Heart right ventricle (tissue), 16 donors: ENCODE results near the gene TBX1. TPM values are rescaled to one million over a fixed set of nuclear protein-coding genes. Genes with fewer than 3 reads are reported as not detected.

Experiments used
- ATAC-seq, 8 donors: fragments of 200-7000 bp; cut with Tn5 transposase; one replicate each; pipeline ENCODE4 v1.9.1; 2020; ENCODE audit warnings: mild to moderate bottlenecking in 8 of 8, moderate library complexity in 8 of 8, moderate number of reproducible peaks in 1 of 8
- DNase-seq, 2 donors: peaks; one replicate each; pipeline ENCODE4 v3.0.0-alpha.2; 2020
- H3K27ac ChIP-seq, 10 donors: fragments of 200-600 bp; sonication (generic) in 2 of 10; one replicate each; pipeline versions ENCODE4 v1.5.0 to v1.8.0; 2020 to 2022; ENCODE audit warnings: mild to moderate bottlenecking in 3 of 10
- H3K27me3 ChIP-seq, 7 donors: fragments of 200-600 bp; one replicate each; pipeline ENCODE4 v1.8.0; 2021 to 2022; ENCODE audit warnings: mild to moderate bottlenecking in 2 of 7
- H3K36me3 ChIP-seq, 9 donors: fragments of 200-600 bp; sonication (generic) in 1 of 9; one replicate each; pipeline versions ENCODE4 v1.5.0 to v1.8.0; 2020 to 2022; ENCODE audit warnings: mild to moderate bottlenecking in 2 of 9
- H3K4me1 ChIP-seq, 9 donors: fragments of 200-600 bp; sonication (generic) in 1 of 9; one replicate each; pipeline versions ENCODE4 v1.5.0 to v1.8.0; 2020 to 2022; ENCODE audit warnings: mild to moderate bottlenecking in 4 of 9
- H3K4me3 ChIP-seq, 10 donors: fragments of 200-600 bp; sonication (generic) in 2 of 10; one replicate each; pipeline versions ENCODE4 v1.5.0 to v1.8.0; 2020 to 2022; ENCODE audit warnings: mild to moderate bottlenecking in 7 of 10, moderate library complexity in 2 of 10
- H3K9me3 ChIP-seq, 11 donors: fragments of 200-600 bp in 10 of 11; sonication (generic) in 2 of 11; one replicate each; pipeline versions ENCODE4 v1.5.0 to v1.8.0; 2013 to 2022; ENCODE audit warnings: mild to moderate bottlenecking in 2 of 11, control low read depth in 1 of 11, moderate library complexity in 1 of 11
- WGBS, 2 donors: extraction: QIAGEN DNeasy Blood & Tissue Kit; methylation state at CpG; one replicate each; pipeline ENCODE4 v1.1.7; 2013; ENCODE audit warnings: inconsistent platforms in 1 of 2; 5-methylcytosine and 5-hydroxymethylcytosine counted together
- intact Hi-C, 10 donors: fragments of 100-400 bp; cut with DNase I; formaldehyde crosslinking; loops; one replicate each; pipeline versions ENCODE4 v1.11.1 to v1.14.2; 2022
- polyA plus RNA-seq, 2 donors: library from polyadenylated mRNA; stranded (reverse); fragments of 200-250 nt; gene quantifications; one replicate each; pipeline ENCODE4 v1.2.3, GENCODE V29; 2013
- total RNA-seq, 10 donors: library from RNA; stranded (reverse); fragmentation: NEBNext Ultra II Directional in 3 of 10; extraction: Animal tissue kit (Norgen Biotek cat#: 25700) in 3 of 10; gene quantifications; one replicate each; pipeline versions ENCODE4 v1.2.1 to v1.2.4, GENCODE V29; 2021 to 2023
- TF ChIP-seq, protein P1 (sequence below), 9 donors: fragments of 200-600 bp; sonication (generic) in 2 of 9; IDR thresholded peaks; one replicate each; pipeline versions ENCODE4 v1.5.0 to v1.8.0; 2021 to 2022; ENCODE audit warnings: antibody characterized with exemption in 9 of 9, mild to moderate bottlenecking in 5 of 9, moderate library complexity in 1 of 9
- donor health status: Arrhythmogenic right ventricular cardiomyopathy.
- donor health status: ischemic (EF 13 %, LVEDD 7.1; RV severe dilation, severe dysfunction).
- donor health status: healthy with polysubstance abuse.
- donor health status: DM: no; HTN: yes; CAD: no.
- donor health status: DM: no; HTN: no; CAD: no.
- donor health status: ischemic (EF 25% LVEDD 6.9; RV normal size, moderate dysfunction).
- donor health status: ischemic (EF 25% LVEDD 5.7; RV mildly dilated, moderate dysfunction).
- donor health status: healthy.
- donor health status: DM: yes; HTN: yes; CAD: no.
- donor health status: Ischemic cardiomyopathy.
- donor health status: ischemic (EF 35%, LVEDD 5.7; RV mildly dilated, moderate dysfunction).
- donor health status: nonischemic (EF 11% LVEDD 7.7; RV severe dilation, severe dysfunction).
- donor health status: DM: yes; HTN: yes; CAD: no.
- donor health status: PGD.
- donor health status: ischemic (EF 29% LVEDD 5.4; RV normal size, mild dysfunction).
- donor health status: nonischemic (EF 23%, LVEDD 6.1; RV moderate dilation, normal function).

The TBX1 gene
- total and polyA plus RNA-seq, 12 donors = 0.53 to 1.8 (median 0.98) TPM

DNA sequence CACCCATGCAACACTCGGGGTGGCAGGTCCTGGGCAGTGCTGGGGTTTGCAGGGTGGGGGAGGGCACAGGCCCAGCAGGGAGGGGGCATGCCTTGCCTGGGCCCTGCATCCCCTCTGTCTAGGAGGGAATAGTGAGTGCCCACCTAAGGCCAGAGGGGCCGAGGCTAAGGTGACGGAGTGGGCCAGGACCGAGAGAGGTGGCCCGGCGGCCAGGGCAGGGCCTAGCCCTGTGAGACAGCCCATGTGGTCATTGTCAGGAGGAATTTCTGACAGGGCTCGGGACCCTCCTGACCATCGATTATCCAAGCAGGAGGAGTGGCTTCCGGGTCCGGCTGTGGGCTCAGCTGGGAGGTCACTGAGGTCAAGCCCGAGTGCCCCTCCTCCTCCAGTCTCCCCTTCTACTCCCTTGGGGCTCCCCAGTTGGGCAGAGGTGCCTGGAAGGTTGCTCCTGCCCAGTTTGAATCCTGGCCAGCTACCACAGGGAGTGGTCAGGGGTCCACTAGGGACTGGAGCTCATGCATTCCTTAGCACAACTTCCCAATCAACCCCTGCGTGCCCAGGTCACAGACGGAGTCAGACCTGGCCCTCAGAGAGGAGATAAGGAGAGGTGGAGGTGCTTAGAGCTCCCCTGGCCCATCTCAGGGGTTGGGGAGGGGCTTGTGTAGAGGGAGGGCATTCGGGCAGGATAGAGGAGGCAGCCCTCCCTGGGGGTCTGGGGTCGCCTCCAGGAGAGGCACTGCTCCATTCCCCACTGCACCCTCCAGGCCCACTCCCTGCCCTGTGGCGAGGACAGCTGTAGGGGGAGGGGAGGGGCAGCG, 22.5 kb upstream of the TBX1 start:
- Histone ChIP-seq H3K4me1 (peaks cover 0 to 12% (median 6%) of the 10 kb centered on the region in 9 donors), H3K9me3 (no peaks in the 10 kb centered on the region), H3K4me3 (no peak overlapping the region), H3K27ac (peak overlapping the region in 5 of 10 donors; percentile 16 to 62 (median 46)), H3K36me3 (no peaks in the 10 kb centered on the region), H3K27me3 (peaks cover 0 to 11% (median 0%) of the 10 kb centered on the region in 7 donors)
- DNase-seq (no peak), ATAC-seq (peak in 4 of 8 donors; percentile 9 to 17 (median 12))
- WGBS, 2 donors = 77 to 81% methylated on average over 17 of the region's 17 CpGs
- intact Hi-C loops = no loop called here
- TF ChIP-seq, protein P1, sequence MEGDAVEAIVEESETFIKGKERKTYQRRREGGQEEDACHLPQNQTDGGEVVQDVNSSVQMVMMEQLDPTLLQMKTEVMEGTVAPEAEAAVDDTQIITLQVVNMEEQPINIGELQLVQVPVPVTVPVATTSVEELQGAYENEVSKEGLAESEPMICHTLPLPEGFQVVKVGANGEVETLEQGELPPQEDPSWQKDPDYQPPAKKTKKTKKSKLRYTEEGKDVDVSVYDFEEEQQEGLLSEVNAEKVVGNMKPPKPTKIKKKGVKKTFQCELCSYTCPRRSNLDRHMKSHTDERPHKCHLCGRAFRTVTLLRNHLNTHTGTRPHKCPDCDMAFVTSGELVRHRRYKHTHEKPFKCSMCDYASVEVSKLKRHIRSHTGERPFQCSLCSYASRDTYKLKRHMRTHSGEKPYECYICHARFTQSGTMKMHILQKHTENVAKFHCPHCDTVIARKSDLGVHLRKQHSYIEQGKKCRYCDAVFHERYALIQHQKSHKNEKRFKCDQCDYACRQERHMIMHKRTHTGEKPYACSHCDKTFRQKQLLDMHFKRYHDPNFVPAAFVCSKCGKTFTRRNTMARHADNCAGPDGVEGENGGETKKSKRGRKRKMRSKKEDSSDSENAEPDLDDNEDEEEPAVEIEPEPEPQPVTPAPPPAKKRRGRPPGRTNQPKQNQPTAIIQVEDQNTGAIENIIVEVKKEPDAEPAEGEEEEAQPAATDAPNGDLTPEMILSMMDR (IDR thresholded peaks at IDR 0.05) = no peak

GRCh38 chr22:19738664-19739447, 21.7 kb upstream of the TBX1 start:
- Histone ChIP-seq H3K27ac (peak overlapping the region in 2 of 10 donors; percentile 46 to 50), H3K36me3 (no peaks in the 10 kb centered on the region), H3K27me3 (peaks cover 0 to 11% (median 0%) of the 10 kb centered on the region in 7 donors), H3K4me1 (peaks cover 0 to 12% (median 6%) of the 10 kb centered on the region in 9 donors), H3K9me3 (no peaks in the 10 kb centered on the region), H3K4me3 (no peak overlapping the region)
- WGBS, 2 donors = 70 to 74% methylated on average over 31 of the region's 31 CpGs
- ATAC-seq (no peak), DNase-seq (no peak)
- TF ChIP-seq, protein P1 (IDR thresholded peaks at IDR 0.05) = no peak
- intact Hi-C loops = no loop called here

- peaks cover 0 to 11% (median 0%) of the 10 kb centered on the region in 7 donors for H3K27me3 ChIP-seq
- intact Hi-C loops = no loop called here
- TF ChIP-seq, protein P1 (IDR thresholded peaks at IDR 0.05) = no peak
- no peak overlapping the region for H3K4me3 ChIP-seq
- DNase-seq (no peak), ATAC-seq (no peak)
- peaks cover 0 to 15% (median 6%) of the 10 kb centered on the region in 9 donors for H3K4me1 ChIP-seq
- 59 to 74% methylated on average over 16 of the region's 16 CpGs for WGBS, 2 donors
- H3K27ac ChIP-seq = no peak overlapping the region
- no peaks in the 10 kb centered on the region for H3K9me3 ChIP-seq
- no peaks in the 10 kb centered on the region for H3K36me3 ChIP-seq
Observed at GRCh38 chr22:19739448-19739895, 21.1 kb upstream of the TBX1 start.

DNA sequence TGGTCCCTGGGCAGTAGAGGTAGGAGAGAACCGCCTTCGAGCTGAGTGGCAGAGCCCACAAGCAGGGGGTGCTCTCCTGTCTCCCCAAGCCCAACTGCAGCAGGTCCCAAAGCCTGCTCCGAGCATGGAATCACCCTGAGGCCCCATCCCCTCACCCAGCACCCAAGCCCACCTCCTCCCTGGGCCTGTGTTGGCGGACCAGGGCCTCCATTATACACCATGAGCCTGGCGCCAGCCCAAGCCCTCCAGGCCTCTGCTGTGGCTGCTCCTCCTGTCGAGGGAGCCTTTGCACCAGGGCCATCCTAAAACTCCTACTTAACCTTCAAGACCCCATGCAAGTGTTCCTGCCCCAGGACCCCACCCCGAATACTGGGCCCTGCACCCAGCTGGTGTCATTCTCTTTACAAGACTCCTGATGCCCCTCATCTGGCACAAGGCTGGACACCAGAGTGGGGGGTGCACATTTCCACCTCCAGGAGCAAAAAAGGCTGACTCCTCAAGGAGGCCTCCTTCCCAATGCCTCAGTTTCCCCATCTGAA, 20.6 kb upstream of the TBX1 start:
- ATAC-seq = no peak
- TF ChIP-seq, protein P1 (IDR thresholded peaks at IDR 0.05) = no peak

More for the DNA sequence above, 20.6 kb upstream of the TBX1 start:
- H3K4me3 ChIP-seq = no peak overlapping the region
- no peaks in the 10 kb centered on the region for H3K36me3 ChIP-seq
- H3K27me3 ChIP-seq = peaks cover 0 to 11% (median 0%) of the 10 kb centered on the region in 7 donors
- no peaks in the 10 kb centered on the region for H3K9me3 ChIP-seq
- 89 to 93% methylated on average over 7 of the region's 7 CpGs for WGBS, 2 donors
- intact Hi-C loops = no loop called here
- H3K27ac ChIP-seq = no peak overlapping the region
- no peak for DNase-seq
- peaks cover 0 to 20% (median 6%) of the 10 kb centered on the region in 9 donors for H3K4me1 ChIP-seq
